Astrocyte (in vitro differentiated cells and primary cell): ENCODE data around the gene WDR89. TPM values are rescaled to one million over a fixed set of nuclear protein-coding genes. Genes with fewer than 3 reads are reported as not detected.

Source experiments
- DNase-seq: peaks from one replicate; pipeline ENCODE4 v3.0.0-alpha.2; 2010; ENCODE audit warnings: low read depth
- FAIRE-seq: peaks from 2 replicates; lab custom pipeline; 2011; peaks lifted over from hg19 to GRCh38; lab: Jason Lieb, UNC
- H2AFZ ChIP-seq: 2 replicates; pipeline ENCODE4 v1.6.0; 2012; ENCODE audit warnings: low read depth, low read length, inconsistent platforms
- H3K27ac ChIP-seq: 2 replicates; pipeline ENCODE4 v1.5.1; 2011; ENCODE audit warnings: low read depth, low read length, inconsistent platforms
- H3K27me3 ChIP-seq: 2 replicates; pipeline ENCODE4 v1.6.0; 2011; ENCODE audit warnings: low read length, inconsistent platforms; ENCODE audit not compliant: insufficient read depth
- H3K36me3 ChIP-seq: 2 replicates; pipeline ENCODE4 v1.5.1; 2011; ENCODE audit warnings: low read length, inconsistent platforms; ENCODE audit not compliant: insufficient read depth
- H3K4me1 ChIP-seq: 2 replicates; pipeline ENCODE4 v1.5.1; 2011; ENCODE audit warnings: low read length, inconsistent platforms; ENCODE audit not compliant: insufficient read depth
- H3K4me2 ChIP-seq: 2 replicates; pipeline ENCODE4 v1.6.0; 2012; ENCODE audit warnings: low read length, inconsistent platforms
- H3K4me3 ChIP-seq: 2 replicates; pipeline ENCODE4 v1.5.1; 2011; ENCODE audit warnings: low read depth, mild to moderate bottlenecking, low read length, inconsistent platforms; ENCODE audit not compliant: insufficient read depth
- H3K79me2 ChIP-seq: 2 replicates; pipeline ENCODE4 v1.6.0; 2012; ENCODE audit warnings: mild to moderate bottlenecking, low read length, inconsistent platforms; ENCODE audit not compliant: insufficient read depth
- H3K9ac ChIP-seq: 2 replicates; pipeline ENCODE4 v1.6.0; 2012; ENCODE audit warnings: mild to moderate bottlenecking, low read length, inconsistent platforms
- H3K9me3 ChIP-seq: 2 replicates; pipeline ENCODE4 v1.5.1; 2012; ENCODE audit warnings: low read depth, mild to moderate bottlenecking, low read length, inconsistent platforms; ENCODE audit not compliant: insufficient read depth
- H4K20me1 ChIP-seq: 2 replicates; pipeline ENCODE4 v1.6.0; 2012; ENCODE audit warnings: low read length, inconsistent platforms; ENCODE audit not compliant: insufficient read depth
- H3K27ac Mint-ChIP-seq: one replicate; pipeline ENCODE4 v1.8.0; 2021; ENCODE audit warnings: mild to moderate bottlenecking, mixed read lengths; ENCODE audit not compliant: unreplicated experiment
- H3K27me3 Mint-ChIP-seq: one replicate; pipeline ENCODE4 v1.8.0; 2021; ENCODE audit warnings: low read depth, mixed read lengths; ENCODE audit not compliant: unreplicated experiment
- H3K36me3 Mint-ChIP-seq: one replicate; pipeline ENCODE4 v1.8.0; 2021; ENCODE audit warnings: low read depth, mixed read lengths; ENCODE audit not compliant: unreplicated experiment
- H3K4me1 Mint-ChIP-seq: one replicate; pipeline ENCODE4 v1.8.0; 2021; ENCODE audit warnings: low read depth, mixed read lengths; ENCODE audit not compliant: unreplicated experiment
- H3K4me3 Mint-ChIP-seq: one replicate; pipeline ENCODE4 v1.8.0; 2021; ENCODE audit warnings: mild to moderate bottlenecking, moderate library complexity, mixed read lengths; ENCODE audit not compliant: unreplicated experiment
- H3K9me3 Mint-ChIP-seq: one replicate; pipeline ENCODE4 v1.8.0; 2021; ENCODE audit warnings: mild to moderate bottlenecking, mixed read lengths; ENCODE audit not compliant: unreplicated experiment
- EZH2 ChIP-seq: IDR thresholded peaks from 2 replicates; pipeline ENCODE4 v1.6.1; 2012; ENCODE audit warnings: mild to moderate bottlenecking, low read length, inconsistent platforms; ENCODE audit not compliant: insufficient read depth
- total RNA-seq: library from RNA; stranded (reverse); gene quantifications from 2 replicates; pipeline ENCODE4 v1.2.1, GENCODE V29; 2021
- TF ChIP-seq, protein P1 (sequence below): IDR thresholded peaks from 2 replicates; pipeline ENCODE4 v1.5.1; 2011; ENCODE audit warnings: low read depth, mild to moderate bottlenecking, inconsistent platforms, low read length, moderate library complexity; ENCODE audit not compliant: insufficient read depth

Gene WDR89
- total RNA-seq, 1 donor from 2014 or later = 15.0 TPM

DNA sequence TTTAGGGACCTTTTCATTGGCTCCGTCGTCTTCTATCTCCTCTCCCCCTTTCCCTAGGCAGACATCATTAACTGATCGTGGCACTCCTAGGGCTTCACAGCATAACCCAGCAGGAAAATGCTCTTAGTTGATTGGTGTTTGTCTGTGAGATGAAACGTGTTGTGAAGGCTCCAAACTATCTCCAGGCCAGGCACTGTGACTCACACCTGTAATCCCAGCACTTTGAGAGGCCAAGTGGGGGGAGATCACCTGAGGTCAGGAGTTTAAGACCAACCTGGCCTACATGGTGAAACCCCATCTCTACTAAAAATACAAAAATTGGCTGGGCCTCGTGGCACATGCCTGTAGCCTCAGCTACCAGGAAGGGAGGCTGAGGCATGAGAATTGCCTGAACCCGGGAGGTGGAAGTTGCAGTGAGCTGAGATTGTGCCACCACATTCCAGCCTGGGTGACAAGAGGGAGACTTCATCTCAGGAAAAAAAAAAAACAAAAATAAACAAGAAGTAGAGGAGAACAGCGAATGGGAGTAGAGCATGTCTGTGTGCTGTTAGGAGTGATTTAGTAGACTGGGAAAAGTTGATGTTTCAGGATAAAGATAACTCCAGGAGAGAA lies 32.3 kb upstream of the WDR89 start:
- no peaks in the 10 kb centered on the region for H3K27me3 Mint-ChIP-seq
- FAIRE-seq = no peak
- no peaks in the 10 kb centered on the region for H4K20me1 ChIP-seq

DNA sequence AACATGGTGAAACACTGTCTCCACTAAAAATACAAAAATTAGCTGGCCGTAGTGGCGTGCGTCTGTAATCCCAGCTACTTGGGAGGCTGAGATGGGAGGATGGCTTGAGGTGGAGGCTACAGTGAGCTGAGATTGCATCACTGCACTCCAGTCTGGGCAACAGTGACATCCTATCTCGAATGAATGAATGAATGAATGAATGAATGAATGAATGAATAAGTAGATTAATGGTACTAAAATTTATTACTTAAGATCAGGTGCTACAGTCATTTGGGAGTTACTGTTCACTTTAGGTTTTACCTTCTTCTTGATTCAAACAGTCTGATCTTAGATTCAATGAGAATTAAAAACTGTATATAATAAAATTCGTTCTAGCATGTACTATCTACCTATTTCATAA lies 31.6 kb upstream of the WDR89 start:
- no peaks in the 10 kb centered on the region for H3K36me3 ChIP-seq
- no peak overlapping the region for H3K27ac ChIP-seq
- TF ChIP-seq, protein P1, sequence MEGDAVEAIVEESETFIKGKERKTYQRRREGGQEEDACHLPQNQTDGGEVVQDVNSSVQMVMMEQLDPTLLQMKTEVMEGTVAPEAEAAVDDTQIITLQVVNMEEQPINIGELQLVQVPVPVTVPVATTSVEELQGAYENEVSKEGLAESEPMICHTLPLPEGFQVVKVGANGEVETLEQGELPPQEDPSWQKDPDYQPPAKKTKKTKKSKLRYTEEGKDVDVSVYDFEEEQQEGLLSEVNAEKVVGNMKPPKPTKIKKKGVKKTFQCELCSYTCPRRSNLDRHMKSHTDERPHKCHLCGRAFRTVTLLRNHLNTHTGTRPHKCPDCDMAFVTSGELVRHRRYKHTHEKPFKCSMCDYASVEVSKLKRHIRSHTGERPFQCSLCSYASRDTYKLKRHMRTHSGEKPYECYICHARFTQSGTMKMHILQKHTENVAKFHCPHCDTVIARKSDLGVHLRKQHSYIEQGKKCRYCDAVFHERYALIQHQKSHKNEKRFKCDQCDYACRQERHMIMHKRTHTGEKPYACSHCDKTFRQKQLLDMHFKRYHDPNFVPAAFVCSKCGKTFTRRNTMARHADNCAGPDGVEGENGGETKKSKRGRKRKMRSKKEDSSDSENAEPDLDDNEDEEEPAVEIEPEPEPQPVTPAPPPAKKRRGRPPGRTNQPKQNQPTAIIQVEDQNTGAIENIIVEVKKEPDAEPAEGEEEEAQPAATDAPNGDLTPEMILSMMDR = no peak
- TF ChIP-seq EZH2 = no peak
- Mint-ChIP-seq H3K4me1 (peaks cover 6% of the 10 kb centered on the region), H3K9me3 (no peaks in the 10 kb centered on the region), H3K4me3 (peak overlapping the region; percentile 34), H3K27me3 (no peaks in the 10 kb centered on the region), H3K27ac (no peak overlapping the region), H3K36me3 (peaks cover 5% of the 10 kb centered on the region)
- no peak overlapping the region for H3K4me3 ChIP-seq
- DNase-seq (no peak), FAIRE-seq (no peak)
- no peak overlapping the region for H3K9ac ChIP-seq
- H3K79me2 ChIP-seq = no peaks in the 10 kb centered on the region
- H4K20me1 ChIP-seq = no peaks in the 10 kb centered on the region
- H2AFZ ChIP-seq = no peak overlapping the region
- H3K27me3 ChIP-seq = no peaks in the 10 kb centered on the region
- no peak overlapping the region for H3K4me2 ChIP-seq
- H3K9me3 ChIP-seq = no peaks in the 10 kb centered on the region
- no peaks in the 10 kb centered on the region for H3K4me1 ChIP-seq

More for the DNA sequence above, 32.3 kb upstream of the WDR89 start:
- no peak overlapping the region for H3K27ac Mint-ChIP-seq
- H3K4me2 ChIP-seq = no peak overlapping the region
- H3K27me3 ChIP-seq = no peaks in the 10 kb centered on the region
- H2AFZ ChIP-seq = no peak overlapping the region
- no peaks in the 10 kb centered on the region for H3K79me2 ChIP-seq
- no peaks in the 10 kb centered on the region for H3K9me3 Mint-ChIP-seq
- peaks cover 5% of the 10 kb centered on the region for H3K36me3 Mint-ChIP-seq
- peaks cover 6% of the 10 kb centered on the region for H3K4me1 Mint-ChIP-seq
- H3K9ac ChIP-seq = no peak overlapping the region
- no peaks in the 10 kb centered on the region for H3K9me3 ChIP-seq
- DNase-seq = no peak
- H3K36me3 ChIP-seq = no peaks in the 10 kb centered on the region
- H3K27ac ChIP-seq = no peak overlapping the region
- TF ChIP-seq, protein P1 = no peak
- TF ChIP-seq EZH2 = no peak
- no peak overlapping the region for H3K4me3 ChIP-seq
- H3K4me1 ChIP-seq = no peaks in the 10 kb centered on the region
- H3K4me3 Mint-ChIP-seq = no peak overlapping the region

DNA sequence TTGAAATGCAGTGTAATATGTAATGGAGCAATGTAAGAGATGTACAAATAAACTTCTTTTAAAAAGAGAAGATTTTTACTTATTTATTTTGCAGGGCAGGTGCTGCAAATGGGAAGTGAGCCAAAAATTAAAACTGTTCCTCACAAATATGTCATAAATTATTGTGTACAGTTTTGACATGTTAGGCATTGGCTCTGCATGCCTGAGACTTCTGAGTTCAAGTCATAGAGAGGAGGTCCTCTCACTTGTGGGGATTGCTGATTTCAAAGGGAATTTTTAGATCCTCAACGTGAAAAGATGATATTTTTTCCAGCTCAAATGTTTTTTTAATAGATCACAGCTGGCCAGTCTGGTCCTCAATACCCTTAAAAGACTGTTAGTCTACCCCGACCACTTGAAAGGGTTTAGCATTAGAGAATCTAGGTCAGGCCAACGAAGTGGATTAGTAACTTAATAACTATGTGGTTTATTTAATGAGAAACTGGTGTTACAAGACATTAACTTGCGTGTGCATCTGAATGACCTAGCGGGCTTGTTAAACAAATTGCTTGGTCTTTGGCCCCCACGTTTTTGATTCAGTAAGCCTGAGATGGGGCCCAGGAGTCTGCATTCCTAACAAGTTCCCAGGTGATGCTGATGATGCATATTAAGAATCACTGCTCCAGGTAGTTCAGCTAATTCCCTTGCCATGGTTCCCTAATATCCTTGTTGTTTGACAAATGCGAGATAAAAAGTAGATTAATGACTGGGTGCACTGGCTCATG lies 30.9 kb upstream of the WDR89 start:
- no peaks in the 10 kb centered on the region for H3K27me3 ChIP-seq
- H3K79me2 ChIP-seq = no peaks in the 10 kb centered on the region
- no peaks in the 10 kb centered on the region for H4K20me1 ChIP-seq
- no peak overlapping the region for H3K9ac ChIP-seq
- no peaks in the 10 kb centered on the region for H3K4me1 Mint-ChIP-seq
- DNase-seq (peak; percentile 54), FAIRE-seq (no peak)
- no peak overlapping the region for H3K4me2 ChIP-seq
- no peaks in the 10 kb centered on the region for H3K9me3 ChIP-seq
- peaks cover 5% of the 10 kb centered on the region for H3K36me3 Mint-ChIP-seq
- no peak for TF ChIP-seq EZH2
- TF ChIP-seq, protein P1 = no peak
- H3K27ac Mint-ChIP-seq = no peak overlapping the region
- H3K4me3 ChIP-seq = no peak overlapping the region
- no peaks in the 10 kb centered on the region for H3K4me1 ChIP-seq
- no peak overlapping the region for H2AFZ ChIP-seq
- peak overlapping the region; percentile 34 for H3K4me3 Mint-ChIP-seq
- no peak overlapping the region for H3K27ac ChIP-seq
- H3K9me3 Mint-ChIP-seq = no peaks in the 10 kb centered on the region
- no peaks in the 10 kb centered on the region for H3K36me3 ChIP-seq
- H3K27me3 Mint-ChIP-seq = no peaks in the 10 kb centered on the region
